HUES48 (cell line): ENCODE results near the gene HIGD1A.

Source experiments
- H3K27ac ChIP-seq: one replicate; pipeline ENCODE4 v1.7.0; 2013; ENCODE audit warnings: low read depth, low read length, inconsistent platforms
- H3K27me3 ChIP-seq: 2 replicates; pipeline ENCODE4 v1.6.1; 2013; ENCODE audit warnings: mild to moderate bottlenecking, low read length; ENCODE audit not compliant: control insufficient read depth, insufficient read depth
- H3K36me3 ChIP-seq: 2 replicates; pipeline ENCODE4 v1.6.1; 2013; ENCODE audit warnings: low read length; ENCODE audit not compliant: control insufficient read depth, insufficient read depth
- H3K4me1 ChIP-seq: 2 replicates; pipeline ENCODE4 v1.6.1; 2013; ENCODE audit warnings: mild to moderate bottlenecking, low read length; ENCODE audit not compliant: control insufficient read depth, insufficient read depth
- H3K4me3 ChIP-seq: 2 replicates; pipeline ENCODE4 v1.5.1; 2013; ENCODE audit warnings: mild to moderate bottlenecking, low read depth, low read length
- H3K9ac ChIP-seq: 2 replicates; pipeline ENCODE4 v1.6.1; 2013; ENCODE audit warnings: mild to moderate bottlenecking, low read depth, low read length, moderate library complexity
- H3K9me3 ChIP-seq: 2 replicates; pipeline ENCODE4 v1.6.1; 2013; ENCODE audit warnings: low read length; ENCODE audit not compliant: control insufficient read depth, insufficient read depth

The HIGD1A gene

DNA sequence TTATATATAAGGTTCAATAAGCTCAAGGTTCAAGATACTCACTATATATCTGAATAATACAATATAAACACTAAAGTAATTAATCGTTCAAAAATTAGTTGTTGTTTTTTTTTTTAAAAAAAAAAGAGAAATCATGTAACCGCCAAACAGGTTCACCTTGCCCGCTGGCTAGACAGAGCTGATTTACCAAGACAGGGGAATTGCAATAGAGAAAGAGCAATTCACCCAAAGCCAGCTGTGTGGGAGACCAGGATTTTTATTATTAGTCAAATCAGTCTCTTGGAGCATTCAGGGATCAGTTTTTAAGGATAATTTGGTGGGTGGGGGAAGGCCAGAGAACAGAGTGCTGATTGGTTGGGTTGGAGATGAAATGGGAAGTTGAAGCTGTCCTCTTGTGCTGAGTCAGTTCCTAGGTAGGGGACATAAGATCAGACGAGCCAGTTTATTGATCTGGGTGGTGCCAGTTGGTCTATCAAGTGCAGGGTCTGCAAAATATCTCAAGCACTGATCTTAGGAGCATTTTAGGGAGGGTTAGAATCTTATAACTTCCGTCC, 7.9 kb downstream of the HIGD1A start:
- Histone ChIP-seq H3K4me3 (no peak overlapping the region), H3K9ac (no peak overlapping the region), H3K9me3 (no peaks in the 10 kb centered on the region), H3K4me1 (peaks cover 17% of the 10 kb centered on the region), H3K36me3 (peaks cover 37% of the 10 kb centered on the region), H3K27ac (no peak overlapping the region), H3K27me3 (no peaks in the 10 kb centered on the region)

DNA sequence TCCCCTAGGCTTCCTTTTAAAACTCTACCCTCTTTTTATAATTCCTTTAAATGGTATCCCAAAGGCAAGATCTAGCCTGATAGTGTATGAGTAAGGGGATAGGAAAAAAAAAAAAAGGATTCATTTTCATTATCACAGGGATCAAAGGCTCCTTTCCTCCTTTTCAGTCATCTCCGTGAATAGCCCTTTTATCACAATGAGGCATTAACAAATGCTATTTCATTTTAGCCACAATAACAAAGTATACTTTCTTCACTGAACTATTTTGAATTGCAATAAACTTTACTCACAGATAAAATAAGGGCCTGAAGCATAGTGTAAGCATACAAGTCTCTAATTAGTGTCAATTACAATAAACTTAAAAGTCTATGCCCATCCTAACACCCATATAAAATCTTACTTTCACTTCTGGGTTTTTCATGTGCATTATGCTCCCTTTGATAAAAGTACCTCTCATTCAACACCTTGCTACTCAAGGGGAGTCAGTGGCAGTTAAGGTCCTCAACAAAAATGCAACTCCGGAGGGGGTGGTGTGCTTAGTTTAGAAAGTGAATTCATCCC, 8.6 kb downstream of the HIGD1A start:
- Histone ChIP-seq H3K4me3 (no peak overlapping the region), H3K27ac (no peak overlapping the region), H3K36me3 (peaks cover 38% of the 10 kb centered on the region), H3K27me3 (no peaks in the 10 kb centered on the region), H3K9me3 (no peaks in the 10 kb centered on the region), H3K4me1 (peaks cover 17% of the 10 kb centered on the region), H3K9ac (no peak overlapping the region)

DNA sequence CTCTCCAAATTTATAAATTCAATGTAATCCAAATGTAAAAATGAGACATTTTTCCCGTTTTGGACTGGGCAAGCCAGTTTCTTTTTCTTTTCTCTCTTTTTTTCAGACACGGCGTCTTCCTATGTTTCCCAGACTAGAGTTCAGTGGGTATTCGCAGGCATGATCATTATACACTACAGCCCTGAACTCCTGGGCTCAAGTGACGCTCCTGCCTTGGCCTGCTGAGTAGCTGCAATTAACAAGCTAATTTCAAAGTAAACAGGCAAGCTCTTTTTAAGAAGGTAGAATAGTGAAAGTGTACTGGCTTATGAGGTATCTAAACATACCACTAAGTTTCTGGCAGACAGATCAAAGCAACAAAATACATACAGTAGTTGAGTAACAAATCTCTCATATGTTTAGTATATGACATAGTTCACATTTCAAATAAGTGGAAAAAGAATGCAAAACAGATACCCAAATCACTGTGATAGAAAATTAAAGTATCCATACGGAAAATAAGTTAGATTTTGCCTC, 13.5 kb downstream of the HIGD1A start:
- Histone ChIP-seq H3K36me3 (peaks cover 67% of the 10 kb centered on the region), H3K9me3 (no peaks in the 10 kb centered on the region), H3K27me3 (no peaks in the 10 kb centered on the region), H3K27ac (no peak overlapping the region), H3K4me3 (no peak overlapping the region), H3K9ac (no peak overlapping the region), H3K4me1 (peaks cover 2% of the 10 kb centered on the region)

GRCh38 chr3:42786631-42787030, 17.7 kb downstream of the HIGD1A start:
- Histone ChIP-seq H3K27me3 (no peaks in the 10 kb centered on the region), H3K27ac (no peak overlapping the region), H3K9ac (no peak overlapping the region), H3K36me3 (peaks cover 61% of the 10 kb centered on the region), H3K9me3 (no peaks in the 10 kb centered on the region), H3K4me3 (no peak overlapping the region), H3K4me1 (no peaks in the 10 kb centered on the region)

- H3K36me3 ChIP-seq, result peaks cover 57% of the 10 kb centered on the region
- H3K4me3 ChIP-seq, result no peak overlapping the region
- H3K9me3 ChIP-seq, result no peaks in the 10 kb centered on the region
- H3K27ac ChIP-seq, result no peak overlapping the region
- H3K27me3 ChIP-seq, result no peaks in the 10 kb centered on the region
- peaks cover under 1% of the 10 kb centered on the region; the same call in 1 of the 2 replicates for H3K4me1 ChIP-seq
- no peak overlapping the region for H3K9ac ChIP-seq
Measured at GRCh38 chr3:42786212-42786611, 18.1 kb downstream of the HIGD1A start.

GRCh38 chr3:42780892-42781700, 23.2 kb downstream of the HIGD1A start:
- peaks cover 26% of the 10 kb centered on the region for H3K36me3 ChIP-seq
- no peaks in the 10 kb centered on the region for H3K27me3 ChIP-seq
- H3K4me3 ChIP-seq, result no peak overlapping the region
- peaks cover 4% of the 10 kb centered on the region; the same call in 1 of the 2 replicates for H3K4me1 ChIP-seq
- H3K9me3 ChIP-seq, result no peaks in the 10 kb centered on the region
- H3K9ac ChIP-seq, result no peak overlapping the region
- peak overlapping the region; percentile 39 for H3K27ac ChIP-seq

GRCh38 chr3:42780398-42780797, 23.9 kb downstream of the HIGD1A start:
- no peaks in the 10 kb centered on the region for H3K9me3 ChIP-seq
- no peak overlapping the region for H3K9ac ChIP-seq
- H3K27ac ChIP-seq, result no peak overlapping the region
- H3K27me3 ChIP-seq, result no peaks in the 10 kb centered on the region
- H3K4me3 ChIP-seq, result no peak overlapping the region
- peaks cover 19% of the 10 kb centered on the region for H3K36me3 ChIP-seq
- peaks cover 4% of the 10 kb centered on the region; the same call in 1 of the 2 replicates for H3K4me1 ChIP-seq

DNA sequence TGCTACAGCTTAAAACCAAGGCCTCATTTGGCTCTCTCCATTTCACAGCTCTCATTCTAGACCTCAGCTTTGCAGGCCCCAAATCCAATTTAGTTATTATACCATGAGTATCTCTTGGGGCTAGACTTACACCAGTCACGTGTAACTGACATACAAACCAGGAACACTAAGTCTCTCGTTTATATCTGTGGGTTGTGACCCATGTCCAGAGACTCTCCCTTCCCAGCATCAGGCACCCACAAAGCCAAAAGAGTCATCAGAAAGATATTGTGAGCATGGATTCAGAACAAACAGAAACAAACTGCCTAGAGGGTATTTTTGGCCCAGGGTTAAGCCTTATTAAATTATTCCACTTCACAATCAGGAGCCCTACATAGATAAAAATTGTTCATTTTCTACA, 25.6 kb downstream of the HIGD1A start:
- Histone ChIP-seq H3K36me3 (peaks cover 9% of the 10 kb centered on the region), H3K9ac (no peak overlapping the region), H3K27me3 (no peaks in the 10 kb centered on the region), H3K27ac (no peak overlapping the region), H3K9me3 (no peaks in the 10 kb centered on the region), H3K4me3 (no peak overlapping the region), H3K4me1 (peaks cover 4% of the 10 kb centered on the region; the same call in 1 of the 2 replicates)

- H3K36me3 ChIP-seq, result no peaks in the 10 kb centered on the region
- H3K4me1 ChIP-seq, result no peaks in the 10 kb centered on the region
- H3K4me3 ChIP-seq, result peak overlapping the region; percentile 79
- peaks cover 14% of the 10 kb centered on the region; the same call in 1 of the 2 replicates for H3K27me3 ChIP-seq
- no peaks in the 10 kb centered on the region for H3K9me3 ChIP-seq
- H3K27ac ChIP-seq, result peak overlapping the region; percentile 35
- no peak overlapping the region for H3K9ac ChIP-seq
Measured at GRCh38 chr3:42773409-42773751, 30.9 kb downstream of the HIGD1A start.

DNA sequence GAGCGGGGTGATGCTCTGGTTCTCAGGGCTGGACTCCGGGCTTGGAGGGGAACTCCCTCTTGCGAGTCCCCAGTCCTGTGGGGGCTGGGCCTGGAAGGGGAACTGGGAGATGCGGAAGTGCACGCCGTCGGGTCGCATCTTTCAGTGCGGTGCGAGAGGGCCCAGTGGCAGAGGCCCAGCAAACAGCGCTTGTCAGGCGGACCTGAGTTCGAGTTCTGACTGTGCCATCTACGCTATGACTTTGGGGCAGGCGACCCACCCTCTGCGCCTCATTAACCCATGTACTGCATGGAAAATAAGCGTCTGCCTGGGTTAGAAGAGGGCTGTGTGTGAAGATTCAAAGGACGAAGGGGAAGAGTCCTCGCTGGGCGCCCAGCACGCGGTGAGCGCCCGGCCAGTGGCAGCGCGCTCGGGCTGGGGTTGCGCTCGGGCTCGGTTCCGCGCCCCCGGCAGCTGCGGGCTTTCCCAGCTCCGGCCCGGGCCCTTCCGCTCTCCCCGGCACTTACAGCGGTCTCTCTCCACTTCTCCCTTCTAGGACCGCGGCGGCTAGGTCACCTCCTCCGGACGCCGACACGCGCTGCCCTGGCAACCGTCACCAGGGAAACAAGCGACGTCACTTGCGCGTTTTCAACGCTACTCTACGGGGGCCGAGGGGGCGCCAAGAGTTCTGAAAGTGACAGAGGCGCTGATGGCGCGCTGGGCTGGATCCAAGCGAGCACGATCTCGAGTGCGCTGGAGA, 31.5 kb downstream of the HIGD1A start, which contains the start of gene CCDC13:
Gene CCDC13 (minus strand): TSS at position 584 of the 739 bp plus-strand sequence. CDS start 14,908 bp downstream, outside the sequence.
- Histone ChIP-seq H3K9ac (no peak within 1 kb of the TSS), H3K4me3 (peak within 1 kb of the TSS; percentile 79), H3K4me1 (no peaks in the 10 kb centered on the region), H3K27me3 (peaks cover 14% of the 10 kb centered on the region; the same call in 1 of the 2 replicates), H3K9me3 (no peaks in the 10 kb centered on the region), H3K27ac (peak within 1 kb of the TSS; percentile 35), H3K36me3 (no peaks in the 10 kb centered on the region)
